Stimulated activated CD8-positive, alpha-beta memory T cell treated with anti-CD3 and anti-CD28 coated beads, Interleukin-12 subunit alpha, Interleukin-12 subunit beta, amount 100 ng/mL, for 24 hours (primary cell): Measurements from ENCODE around the gene MMP3.

Experiments
- DNase-seq: peaks from one replicate; pipeline ENCODE4 v3.0.0-alpha.2; 2020; ENCODE audit errors: extremely low read depth

Gene MMP3

DNA sequence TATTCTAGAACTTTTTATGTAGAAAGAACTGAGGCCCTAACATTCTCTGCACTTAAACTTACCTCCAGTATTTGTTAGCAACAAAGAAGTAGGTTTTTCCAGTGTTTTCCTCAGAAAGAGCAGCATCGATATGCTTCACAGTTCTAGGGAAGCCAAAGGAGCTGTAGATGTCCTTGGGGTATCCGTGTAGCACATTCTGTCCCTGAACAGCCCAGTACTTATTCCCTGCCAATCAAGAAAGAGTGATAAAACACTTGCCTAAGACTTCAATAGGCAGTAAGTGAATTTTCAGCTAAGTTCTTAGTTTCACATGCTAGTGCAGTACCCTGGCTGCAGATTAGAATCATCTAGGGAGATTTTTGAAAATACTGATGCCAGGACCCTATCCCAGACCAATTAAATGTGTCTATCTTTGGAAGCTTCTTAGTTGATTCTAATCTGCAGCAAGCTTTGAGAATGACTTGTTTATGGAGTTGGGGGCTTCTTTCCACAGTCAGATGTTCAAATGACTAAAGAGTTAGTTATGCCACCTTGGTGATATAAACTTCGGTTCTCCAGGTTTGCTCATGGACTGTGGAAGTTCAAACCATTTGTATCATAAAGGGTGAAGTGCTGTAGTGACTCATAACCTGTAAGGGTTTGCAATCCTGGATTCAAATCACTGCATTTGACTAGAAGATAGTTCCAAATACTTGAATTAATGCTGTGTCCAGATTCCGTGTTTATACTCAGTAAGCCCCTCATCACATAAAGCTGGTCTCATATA lies 52.0 kb downstream of the MMP3 start:
- no peak for DNase-seq

DNA sequence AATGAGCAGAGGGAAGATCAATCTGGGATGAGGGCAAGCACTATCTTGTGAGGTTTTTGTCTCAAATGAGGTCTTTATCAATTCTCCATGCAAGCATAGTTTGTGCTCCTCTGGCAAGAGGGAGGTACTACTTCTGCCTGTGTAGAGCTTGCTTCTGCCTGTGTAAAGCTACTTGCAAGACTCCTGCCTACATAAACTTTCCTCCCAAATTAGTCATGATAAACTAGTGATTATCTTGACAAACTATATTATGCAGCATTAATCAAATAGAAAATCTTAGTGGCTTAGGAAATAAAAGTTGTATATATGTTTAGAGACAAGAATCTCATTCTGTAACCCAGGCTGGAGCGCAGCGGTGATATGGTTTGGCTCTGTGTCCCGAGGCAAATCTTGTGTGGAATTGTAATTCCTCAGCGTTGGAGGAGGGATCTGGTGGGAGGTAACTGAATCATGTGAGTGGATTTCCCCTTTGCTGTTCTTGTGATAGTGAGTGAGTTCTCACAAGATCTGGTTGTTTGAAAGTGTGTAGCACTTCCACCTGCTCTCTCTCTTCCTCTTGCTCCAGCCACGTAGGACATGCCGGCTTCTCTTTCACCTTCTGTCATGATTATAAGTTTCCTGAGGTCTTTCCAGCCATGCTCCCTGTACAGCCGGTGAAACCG lies 54.9 kb downstream of the MMP3 start:
- DNase-seq = no peak
